NCI-H345 (cell line): ENCODE measurements around the gene CCDC85C.

ENCODE experiments used
- DNase-seq: peaks from one replicate; lab custom pipeline; 2025; lab: John Stamatoyannopoulos, UW

The CCDC85C gene

DNA sequence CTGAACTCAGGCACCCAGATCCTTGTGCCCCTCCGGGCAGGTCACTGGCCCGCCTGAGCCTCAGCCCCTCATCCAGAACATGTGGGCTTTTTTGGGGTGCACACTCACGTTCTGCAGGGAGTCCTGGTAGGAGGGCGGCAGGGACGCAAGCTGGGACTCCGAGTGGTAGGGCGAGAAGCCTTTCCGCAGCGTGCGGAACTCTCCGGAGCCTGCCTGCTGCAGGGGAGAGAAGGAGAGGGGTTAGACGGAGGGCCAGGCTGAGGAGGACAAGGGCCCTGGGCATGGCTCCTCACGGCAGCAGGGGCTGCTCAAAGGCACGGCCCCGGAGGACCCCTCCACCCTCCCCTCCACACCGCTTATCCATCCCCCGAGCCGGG lies 82.0 kb downstream of the CCDC85C start:
- no peak for DNase-seq

DNA sequence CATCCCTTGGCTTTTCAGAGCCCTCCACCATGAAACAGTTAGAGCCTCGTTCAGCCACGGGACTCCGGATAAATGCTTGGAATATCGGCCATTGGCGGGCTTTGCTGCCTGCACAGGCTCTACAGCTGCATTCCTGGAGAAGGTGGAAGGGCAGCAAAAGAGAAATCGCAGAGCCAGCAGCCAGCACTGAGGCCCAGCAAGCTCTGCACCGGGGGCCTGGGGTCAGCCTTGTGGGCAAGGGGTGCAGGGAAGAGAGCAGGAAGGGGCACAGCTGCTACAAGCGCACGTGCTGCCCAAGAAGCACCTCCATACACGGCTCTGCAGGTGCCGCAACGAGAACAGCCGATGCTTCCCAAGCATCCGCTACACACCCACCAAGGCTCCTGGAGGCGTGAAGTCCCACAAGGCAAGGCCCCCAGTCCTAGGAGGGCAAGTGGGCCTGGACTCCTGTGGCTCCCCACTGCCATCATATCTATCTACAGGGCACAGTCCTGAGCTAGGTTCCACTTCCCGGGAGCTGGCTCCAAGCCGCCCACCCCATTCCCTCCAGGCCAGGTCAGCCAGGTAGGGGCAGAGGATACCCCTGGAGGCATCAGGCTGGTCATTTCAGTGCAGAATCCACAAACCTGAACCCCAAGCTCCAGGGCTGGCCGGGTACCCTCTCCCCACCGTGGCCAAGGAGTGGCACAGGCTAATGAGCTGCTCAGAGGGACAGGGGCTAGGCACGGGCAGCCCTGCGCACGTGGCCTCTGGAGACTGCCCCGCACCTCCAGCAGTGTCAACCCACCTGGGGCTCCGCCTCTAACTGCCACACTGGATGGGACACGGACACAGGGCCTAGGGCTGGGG lies 82.6 kb downstream of the CCDC85C start:
- DNase-seq, result no peak

- DNase-seq, result no peak
Measured at GRCh38 chr14:99520571-99521081, 83.4 kb downstream of the CCDC85C start.

- no peak for DNase-seq
Measured at GRCh38 chr14:99519931-99520421, 84.0 kb downstream of the CCDC85C start.

GRCh38 chr14:99519347-99519881 lies 84.6 kb downstream of the CCDC85C start:
- DNase-seq, result no peak

GRCh38 chr14:99518441-99519346 lies 85.3 kb downstream of the CCDC85C start:
- peak; percentile 73 for DNase-seq

- no peak for DNase-seq
Measured at GRCh38 chr14:99517643-99518381, 86.2 kb downstream of the CCDC85C start.

DNA sequence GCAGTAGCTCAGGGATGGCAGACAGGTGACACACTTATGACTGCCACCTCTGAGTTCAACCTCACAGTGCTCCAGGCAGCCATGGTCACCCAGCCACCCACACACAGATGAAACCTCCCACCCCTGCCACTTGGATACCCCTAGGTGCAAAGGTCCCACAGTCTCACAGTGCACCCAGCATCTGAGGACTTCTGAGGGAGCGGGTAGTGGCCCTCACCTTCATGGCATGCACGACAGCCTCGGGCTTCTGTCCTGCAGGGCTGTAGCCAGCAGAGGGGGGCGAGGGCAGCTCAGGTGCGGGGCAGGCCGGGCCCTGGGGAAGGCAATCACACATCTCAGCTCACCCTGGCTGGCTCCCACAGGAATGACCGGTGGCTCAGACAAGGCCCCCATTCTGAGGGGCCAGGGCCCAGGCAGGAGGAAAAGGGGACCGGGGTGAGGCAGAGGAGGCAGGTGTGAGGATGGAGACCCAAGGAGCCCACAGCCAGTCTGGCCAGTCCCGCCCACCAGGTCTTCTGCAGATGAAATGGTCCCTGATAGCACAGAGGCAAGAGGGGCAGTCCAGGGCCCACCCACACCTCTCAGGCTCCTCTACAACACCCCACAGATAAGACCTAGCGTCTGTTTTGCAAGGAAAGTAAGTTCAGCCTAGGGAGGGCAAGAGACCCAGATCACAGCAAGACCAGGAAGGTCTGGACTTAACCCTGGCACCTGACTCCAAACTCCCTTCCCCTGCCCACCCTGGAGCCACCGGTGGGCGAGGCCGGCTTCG lies 87.0 kb downstream of the CCDC85C start:
- no peak for DNase-seq

- DNase-seq, result no peak
Measured at GRCh38 chr14:99516156-99516870, 87.7 kb downstream of the CCDC85C start.

GRCh38 chr14:99515301-99516155 lies 88.5 kb downstream of the CCDC85C start:
- no peak for DNase-seq

- DNase-seq, result no peak
Measured at GRCh38 chr14:99514552-99515300, 89.3 kb downstream of the CCDC85C start.

DNA sequence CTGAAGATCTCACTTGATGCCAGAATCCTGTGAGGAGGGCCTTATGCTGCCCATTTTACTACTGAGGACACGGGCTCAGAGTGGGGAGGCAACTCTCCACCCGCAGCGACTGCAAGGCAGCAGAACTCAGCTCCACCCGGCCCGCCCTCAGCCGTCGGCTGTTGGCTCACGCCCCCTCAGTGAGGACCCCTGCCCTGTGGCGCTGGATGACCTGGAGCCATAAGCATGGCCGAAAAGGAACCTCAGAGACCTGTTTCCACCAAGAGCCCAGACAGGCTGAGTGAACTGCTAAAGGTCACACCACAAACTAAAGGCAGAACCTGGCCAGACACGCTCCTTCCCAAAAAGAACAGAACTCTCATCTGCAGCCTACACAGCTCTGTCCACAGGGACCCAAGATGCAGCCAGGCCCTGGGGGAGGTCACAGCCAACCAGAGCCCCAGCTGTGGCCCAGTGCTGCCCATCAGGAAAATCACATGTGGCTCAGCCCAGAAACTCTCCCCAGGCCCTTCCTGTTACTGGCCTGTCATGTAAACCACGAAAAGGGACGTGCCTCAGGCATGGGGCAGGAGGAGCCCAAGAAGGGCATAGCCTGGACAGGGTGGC lies 90.0 kb downstream of the CCDC85C start:
- no peak for DNase-seq

- no peak for DNase-seq
Measured at GRCh38 chr14:99513183-99513694, 90.8 kb downstream of the CCDC85C start.

DNA sequence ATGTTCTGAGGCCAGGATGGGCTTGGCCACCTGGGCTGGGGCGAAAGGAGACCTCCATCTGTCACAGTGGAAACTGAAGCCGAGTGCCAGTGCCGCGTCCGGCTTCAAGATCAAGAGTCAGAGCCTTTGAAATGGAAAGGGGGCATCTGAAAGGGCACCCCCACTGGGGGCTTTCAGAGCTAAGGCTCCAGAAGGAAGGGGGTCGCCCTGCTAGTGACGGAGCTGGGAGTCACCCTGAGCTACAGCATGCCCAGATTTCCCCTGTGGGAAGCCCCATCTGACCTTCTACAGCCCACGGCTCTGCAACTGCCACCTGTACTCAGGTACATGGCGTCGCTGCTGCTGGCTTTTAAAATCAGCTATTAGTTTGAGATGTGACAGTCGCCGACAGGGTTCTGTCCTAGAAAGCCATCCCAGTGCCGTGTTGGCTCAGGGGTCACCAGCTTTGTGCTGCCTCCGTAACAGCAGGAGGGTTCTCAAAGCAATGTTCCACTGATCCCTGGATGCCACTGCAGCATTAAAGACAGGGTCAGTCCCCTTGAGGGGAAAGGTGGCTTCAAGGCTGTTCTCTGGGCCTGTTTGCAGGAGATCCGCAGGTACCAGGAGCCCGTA lies 91.3 kb downstream of the CCDC85C start:
- DNase-seq, result no peak

DNA sequence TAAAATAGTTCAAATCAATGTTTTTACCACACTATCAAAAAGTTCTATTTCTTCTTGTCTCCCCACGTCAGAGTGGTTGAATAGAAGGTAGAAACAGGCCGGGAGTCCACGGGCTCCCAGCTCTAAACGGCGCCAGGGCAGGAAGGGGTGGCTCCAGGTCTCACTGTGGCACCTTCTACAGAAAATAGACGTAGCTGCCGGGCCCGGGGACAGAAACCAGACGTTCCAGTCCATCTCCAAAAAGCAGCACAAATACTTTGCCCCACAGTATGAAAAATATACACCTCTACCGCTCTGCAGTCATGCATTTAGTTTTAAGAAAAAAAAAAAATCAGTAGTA lies 91.9 kb downstream of the CCDC85C start:
- no peak for DNase-seq

DNA sequence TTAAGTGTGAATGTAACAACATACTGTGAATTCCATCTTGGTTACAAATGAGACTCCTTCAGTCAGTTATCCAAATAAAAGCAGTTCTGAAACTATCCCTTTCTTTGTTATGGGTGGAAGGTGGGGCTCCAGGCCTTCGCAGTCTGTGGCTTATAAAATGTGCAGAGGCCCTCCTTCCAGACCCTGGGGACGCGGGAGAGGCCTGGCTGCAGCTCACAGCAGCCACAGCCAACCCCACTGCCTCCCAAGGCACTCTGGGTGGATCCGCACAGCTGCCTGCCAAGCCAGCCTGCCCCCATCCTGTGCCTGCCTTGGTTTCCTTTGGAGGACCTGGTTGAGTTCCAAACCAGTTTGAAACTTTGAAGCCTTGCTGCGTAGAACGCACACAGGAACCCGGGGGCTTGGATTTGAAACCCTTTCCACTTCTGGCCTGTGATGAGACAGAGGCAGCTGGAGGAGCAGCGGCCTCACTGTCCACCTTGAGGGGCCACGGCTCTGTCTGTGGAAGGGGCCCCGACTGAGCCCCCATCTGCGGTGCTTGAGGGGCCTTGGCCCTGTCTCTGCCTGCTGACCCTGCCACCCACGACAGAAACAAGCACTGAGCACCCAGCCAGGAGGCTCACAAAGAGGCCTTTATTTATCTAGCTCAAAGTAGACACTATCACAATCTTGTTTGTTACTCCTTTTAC lies 92.4 kb downstream of the CCDC85C start:
- DNase-seq, result no peak
